ENCODE results near the gene RALBP1. TPM values are rescaled to one million over a fixed set of nuclear protein-coding genes. Genes with fewer than 3 reads are reported as not detected.
A peak's percentile ranks its signal among the peaks of the same experiment; 100 is the strongest.

Gene RALBP1
- total RNA-seq, 3 donors from 2014 or later, result 51.1 to 80.3 (median 51.1) TPM

- H3K4me3 ChIP-seq, result no peak overlapping the region
- no peak for DNase-seq
- TF ChIP-seq CTCF (IDR thresholded peaks at IDR 0.05), result no peak
- H3K4me1 ChIP-seq (ENCODE audit: low read depth), result no peaks in the 10 kb centered on the region
- H3K9me3 ChIP-seq, result peaks cover 17% of the 10 kb centered on the region
- no peaks in the 10 kb centered on the region for H3K36me3 ChIP-seq (ENCODE audit: low read depth)
- no peak for ATAC-seq
- intact Hi-C loops (cut with DNase I, micrococcal nuclease), result no loop called here
Observed at GRCh38 chr18:9466127-9466526, 9.2 kb upstream of the RALBP1 start.

GRCh38 chr18:9466846-9467245, 8.5 kb upstream of the RALBP1 start:
- Histone ChIP-seq H3K4me1 (ENCODE audit: low read depth) (no peaks in the 10 kb centered on the region), H3K9me3 (peaks cover 17% of the 10 kb centered on the region), H3K36me3 (ENCODE audit: low read depth) (no peaks in the 10 kb centered on the region), H3K4me3 (no peak overlapping the region)
- DNase-seq (no peak), ATAC-seq (no peak)
- no peak for TF ChIP-seq CTCF (IDR thresholded peaks at IDR 0.05)
- intact Hi-C loops (cut with DNase I, micrococcal nuclease), result no loop called here

- H3K9me3 ChIP-seq, result peaks cover 17% of the 10 kb centered on the region
- H3K4me1 ChIP-seq (ENCODE audit: low read depth), result no peaks in the 10 kb centered on the region
- TF ChIP-seq CTCF (IDR thresholded peaks at IDR 0.05), result no peak
- DNase-seq (no peak), ATAC-seq (no peak)
- H3K36me3 ChIP-seq (ENCODE audit: low read depth), result no peaks in the 10 kb centered on the region
- H3K4me3 ChIP-seq, result no peak overlapping the region
- intact Hi-C loops (cut with DNase I, micrococcal nuclease), result no loop called here
Observed at GRCh38 chr18:9468998-9469397, 6.3 kb upstream of the RALBP1 start.

- Histone ChIP-seq H3K36me3 (ENCODE audit: low read depth) (no peaks in the 10 kb centered on the region), H3K9me3 (peaks cover 17% of the 10 kb centered on the region), H3K4me3 (no peak overlapping the region), H3K4me1 (ENCODE audit: low read depth) (no peaks in the 10 kb centered on the region)
- intact Hi-C loops (cut with DNase I, micrococcal nuclease), result no loop called here
- TF ChIP-seq CTCF (IDR thresholded peaks at IDR 0.05), result no peak
- DNase-seq, result no peak
- no peak for ATAC-seq
Observed at GRCh38 chr18:9469685-9470084, 5.6 kb upstream of the RALBP1 start.

GRCh38 chr18:9474108-9474982, 968 bp upstream of the RALBP1 start:
- intact Hi-C loops (cut with DNase I, micrococcal nuclease), result no loop called here
- ATAC-seq, result peak; percentile 81
- H3K36me3 ChIP-seq (ENCODE audit: low read depth), result no peaks in the 10 kb centered on the region
- no peak for TF ChIP-seq CTCF (IDR thresholded peaks at IDR 0.05)
- DNase-seq, result peak in 2 of 3 donors; percentile 47 to 91
- peaks cover 5% of the 10 kb centered on the region for H3K4me1 ChIP-seq (ENCODE audit: low read depth)
- H3K4me3 ChIP-seq, result peak overlapping the region; percentile 67
- no peaks in the 10 kb centered on the region for H3K9me3 ChIP-seq

All from mucosa of descending colon (tissue), 3 donors.